CD4-positive, alpha-beta T cell treated with Interleukin-4 for 1 hour (primary cell): ENCODE results near the gene VPS26A.

Source experiments
- DNase-seq, 2 donors: peaks; one replicate each; pipeline ENCODE4 v3.0.0-alpha.2; 2020 to 2022

The VPS26A gene

DNA sequence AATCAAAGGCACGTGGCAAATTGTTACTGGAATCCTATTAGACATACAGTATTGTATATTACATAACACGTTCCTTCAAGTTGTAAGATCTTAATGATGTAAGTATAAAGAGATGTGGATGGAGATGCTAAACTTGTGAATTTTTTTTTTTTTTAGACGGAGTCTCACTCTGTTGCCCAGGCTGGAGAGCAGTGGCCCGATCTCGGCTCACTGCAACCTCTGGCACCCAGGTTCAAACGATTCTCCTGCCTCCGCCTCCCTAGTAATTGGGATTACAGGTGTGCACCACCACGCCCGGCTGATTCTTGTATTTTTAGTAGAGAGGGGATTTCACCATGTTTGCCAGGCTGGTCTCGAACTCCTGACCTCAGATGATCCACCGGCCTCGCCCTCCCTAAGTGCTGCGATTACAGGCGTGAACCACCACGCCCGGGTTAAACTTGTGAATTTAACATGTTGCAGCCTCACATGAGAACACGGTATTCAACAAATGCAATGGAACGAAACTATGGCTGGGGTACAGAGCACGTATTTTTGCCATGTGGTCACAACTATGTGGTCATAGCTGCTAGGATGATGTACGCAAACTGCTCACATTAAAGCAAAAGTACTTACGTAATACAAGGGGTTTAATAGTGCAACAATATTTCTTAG, 55.2 kb downstream of the VPS26A start:
- DNase-seq, result peak in 1 of 2 donors; percentile 56

- peak; percentile 93 for DNase-seq
Observed at GRCh38 chr10:69179743-69180524, 56.0 kb downstream of the VPS26A start, which contains the start of gene SUPV3L1. Gene SUPV3L1 (plus strand): TSS chr10:69180234. CDS start chr10:69180292, 58 bp downstream.

DNA sequence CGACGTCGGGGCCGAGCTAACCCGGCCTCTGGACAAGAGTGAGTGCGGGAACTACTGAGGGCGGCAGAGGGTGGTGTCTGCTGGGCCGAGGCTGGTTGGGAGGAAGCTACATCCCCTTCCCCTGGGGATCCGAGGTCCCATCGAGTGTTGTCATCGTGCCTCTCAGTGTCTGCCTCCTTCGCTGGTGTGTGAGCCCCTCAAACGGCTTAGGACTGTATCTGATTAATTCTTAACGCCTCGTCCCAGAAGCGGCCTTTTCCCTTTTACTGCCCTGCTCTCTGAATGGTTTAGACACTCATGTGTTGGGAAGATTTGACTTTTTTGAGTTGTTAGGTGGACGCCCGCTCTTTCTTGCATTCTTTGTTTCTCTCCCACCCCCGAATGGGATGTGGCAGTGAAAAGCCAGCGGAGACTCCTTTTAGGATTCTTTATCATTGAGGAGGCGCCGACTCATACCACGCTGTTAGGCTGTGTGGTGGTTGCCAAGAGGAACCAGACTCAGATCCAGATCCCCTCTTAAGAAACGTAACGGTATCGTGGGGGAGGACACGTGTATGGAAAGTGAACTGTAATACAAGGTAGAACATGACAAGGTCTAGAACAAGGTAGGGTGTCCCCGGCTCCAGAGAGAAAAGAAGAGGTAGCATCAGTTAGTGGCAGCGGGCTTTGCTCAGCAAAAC, 56.7 kb downstream of the VPS26A start:
- peak in 1 of 2 donors; percentile 18 for DNase-seq

DNA sequence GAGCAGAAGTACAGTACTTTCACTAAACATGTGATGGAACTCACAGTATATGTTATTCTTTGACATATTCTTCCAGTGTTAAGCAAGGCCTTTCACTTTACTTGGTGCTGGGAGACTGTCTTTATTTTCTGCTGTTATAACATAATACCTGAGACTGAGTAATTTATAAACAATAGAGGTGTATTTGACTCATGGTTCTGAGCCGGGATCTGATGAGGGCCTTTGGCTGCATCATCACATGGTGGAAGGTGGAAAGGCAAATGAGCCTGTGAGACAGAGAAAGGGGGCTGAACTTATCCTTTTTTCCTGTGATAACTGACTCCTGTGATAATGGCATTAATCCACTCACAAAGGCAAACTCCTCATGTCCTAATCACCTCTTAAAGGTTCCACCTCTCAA, 57.5 kb downstream of the VPS26A start:
- no peak for DNase-seq

DNA sequence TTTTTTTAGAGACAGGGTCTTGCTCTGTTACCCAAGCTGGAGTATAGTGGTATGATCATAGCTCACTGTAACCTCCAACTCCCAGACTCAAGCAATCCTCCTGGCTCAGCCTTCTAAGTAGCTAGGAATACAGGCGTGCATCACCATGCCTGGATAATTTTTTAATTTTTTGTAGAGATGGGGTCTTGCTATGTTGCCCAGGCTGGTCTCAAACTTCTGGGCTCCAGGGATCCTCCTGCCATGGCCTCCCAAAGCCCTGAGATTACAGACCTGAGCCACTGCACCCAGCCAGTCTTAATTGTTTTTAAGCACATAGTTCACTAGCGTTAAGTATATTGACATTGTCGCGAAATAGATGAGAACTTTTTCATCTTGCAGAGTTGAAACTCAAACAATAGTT, 58.0 kb downstream of the VPS26A start:
- DNase-seq, result no peak

DNA sequence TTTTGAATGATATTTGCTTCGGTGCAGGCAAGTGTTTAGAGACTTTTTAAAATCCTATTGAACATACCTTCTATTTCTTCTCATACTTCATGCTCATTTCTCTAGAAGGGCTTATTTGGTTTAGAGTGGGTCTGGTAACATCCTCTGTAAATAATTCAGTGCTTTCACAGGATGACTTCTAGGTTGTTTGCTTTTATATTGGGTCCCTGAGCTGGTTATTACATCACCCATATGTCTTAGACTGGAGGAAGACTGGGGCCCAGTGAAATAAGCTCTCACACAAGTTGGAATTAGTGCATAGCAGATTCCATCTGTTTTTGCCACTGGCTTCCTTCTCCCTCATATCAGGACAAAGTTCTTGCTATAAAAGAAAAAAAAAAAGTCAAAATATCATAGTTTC, 62.5 kb downstream of the VPS26A start:
- DNase-seq, result no peak

GRCh38 chr10:69201045-69201444, 77.1 kb downstream of the VPS26A start:
- DNase-seq, result no peak

- DNase-seq, result peak in 1 of 2 donors; percentile 43
Observed at GRCh38 chr10:69202332-69202731, 78.4 kb downstream of the VPS26A start.

GRCh38 chr10:69208761-69209160, 84.8 kb downstream of the VPS26A start:
- DNase-seq, result no peak

GRCh38 chr10:69209787-69210484, 86.0 kb downstream of the VPS26A start:
- no peak for DNase-seq

DNA sequence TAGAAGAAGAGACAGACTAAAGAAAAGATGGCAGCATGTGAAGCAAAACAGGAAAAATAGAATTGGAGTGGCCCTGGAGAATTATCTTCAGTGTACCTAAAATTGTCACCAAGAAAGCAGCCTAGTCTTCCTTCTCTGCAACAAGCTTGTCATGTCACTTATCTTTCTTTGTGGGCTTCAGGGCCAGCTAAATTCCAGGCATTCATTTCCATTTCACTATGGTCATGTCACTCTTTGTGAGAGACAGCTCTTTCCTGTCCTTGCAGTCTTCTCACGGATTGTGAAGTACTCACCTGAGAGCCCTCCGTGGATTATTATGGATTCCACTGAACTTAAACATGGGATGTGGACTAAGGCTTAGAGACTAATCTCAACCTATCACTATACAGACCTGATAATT, 87.1 kb downstream of the VPS26A start:
- DNase-seq, result no peak

- DNase-seq, result no peak
Observed at GRCh38 chr10:69211524-69211923, 87.5 kb downstream of the VPS26A start.

DNA sequence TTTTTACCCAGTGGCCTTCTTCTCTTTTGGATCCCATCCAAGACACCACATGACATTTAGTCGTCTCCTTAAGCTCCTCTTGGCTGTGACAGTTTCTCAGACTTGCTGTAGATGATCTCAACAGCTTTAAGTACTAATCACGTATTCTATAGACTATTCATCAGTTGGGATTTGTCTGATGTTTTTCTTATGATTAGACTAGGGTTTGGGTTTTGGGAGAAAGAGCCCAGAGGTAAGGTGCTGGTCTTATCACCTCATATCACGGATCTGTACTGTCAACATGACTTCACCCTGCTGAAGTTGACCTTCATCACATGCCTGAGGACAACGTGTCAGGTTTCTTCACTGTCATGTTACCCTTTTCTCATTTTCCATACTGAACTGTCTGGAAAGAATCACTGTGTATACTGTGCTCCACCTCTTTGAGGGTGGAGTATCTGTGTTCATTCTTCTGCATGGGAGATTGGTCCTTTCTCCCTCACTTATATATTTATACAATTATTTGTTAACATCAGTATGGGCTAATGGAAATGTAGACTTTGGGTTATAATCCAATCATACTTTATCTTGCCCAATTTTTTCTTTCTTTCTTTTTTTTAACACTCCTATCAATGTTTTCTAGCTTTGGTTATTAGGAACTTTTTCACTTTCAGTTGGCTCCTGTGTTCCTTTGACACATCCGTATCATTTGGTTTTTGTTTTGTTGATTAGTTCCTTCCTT, 89.8 kb downstream of the VPS26A start:
- no peak for DNase-seq

DNA sequence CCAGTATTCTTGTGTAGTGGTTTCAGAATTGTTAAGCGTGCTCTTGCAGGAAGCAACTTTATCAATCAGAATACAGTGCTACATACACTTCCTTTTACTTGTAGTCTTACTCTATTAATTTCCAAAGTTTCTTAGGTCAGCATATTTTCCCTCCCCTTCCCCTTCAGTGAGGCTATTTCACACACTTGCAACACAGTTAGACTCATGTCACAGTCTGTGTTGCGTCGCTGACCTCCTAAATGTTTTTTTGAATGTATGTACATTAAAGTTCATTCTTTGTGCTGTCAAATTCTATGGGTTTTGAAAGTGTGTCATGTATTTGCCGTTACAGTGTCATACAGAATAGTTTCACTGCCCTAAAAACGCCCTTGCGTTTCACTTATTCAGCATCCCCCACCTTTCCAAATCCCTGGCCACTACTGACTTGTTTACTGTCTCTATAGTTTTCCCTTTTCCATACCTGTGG, 90.7 kb downstream of the VPS26A start:
- no peak for DNase-seq

GRCh38 chr10:69215405-69216171, 91.6 kb downstream of the VPS26A start:
- peak in 1 of 2 donors; percentile 34 for DNase-seq

GRCh38 chr10:69216577-69217118, 92.7 kb downstream of the VPS26A start:
- DNase-seq, result no peak

DNA sequence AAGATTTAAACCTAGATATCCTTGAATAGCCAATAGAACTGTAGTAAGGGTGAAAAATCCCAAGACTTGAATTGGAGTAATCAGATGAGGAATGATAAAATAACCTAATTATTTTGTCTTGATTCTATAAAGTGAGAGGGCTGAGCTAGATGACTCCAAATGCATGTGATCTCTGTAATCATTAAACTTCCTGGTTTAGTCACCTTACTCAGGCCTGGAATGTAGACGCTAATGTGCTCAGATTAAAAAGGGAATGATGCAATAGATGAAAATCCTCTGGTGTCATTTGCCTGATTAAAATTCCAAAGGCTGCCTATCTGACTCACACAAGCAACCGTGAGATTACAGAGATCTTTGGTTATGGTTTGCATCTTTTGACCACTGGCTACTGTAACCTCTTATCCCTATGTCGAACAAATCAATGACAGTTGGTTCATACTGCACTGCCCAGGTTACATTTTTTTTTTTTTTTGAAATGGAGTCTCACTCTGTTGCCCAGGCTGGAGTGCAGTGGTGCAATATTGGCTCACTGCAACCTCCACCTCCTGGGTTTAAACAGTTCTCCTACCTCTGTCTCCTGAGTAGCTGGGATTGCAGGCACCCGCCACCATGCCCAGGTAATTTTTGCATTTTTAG, 93.3 kb downstream of the VPS26A start:
- no peak for DNase-seq

GRCh38 chr10:69218831-69219230, 94.9 kb downstream of the VPS26A start:
- DNase-seq, result no peak

DNA sequence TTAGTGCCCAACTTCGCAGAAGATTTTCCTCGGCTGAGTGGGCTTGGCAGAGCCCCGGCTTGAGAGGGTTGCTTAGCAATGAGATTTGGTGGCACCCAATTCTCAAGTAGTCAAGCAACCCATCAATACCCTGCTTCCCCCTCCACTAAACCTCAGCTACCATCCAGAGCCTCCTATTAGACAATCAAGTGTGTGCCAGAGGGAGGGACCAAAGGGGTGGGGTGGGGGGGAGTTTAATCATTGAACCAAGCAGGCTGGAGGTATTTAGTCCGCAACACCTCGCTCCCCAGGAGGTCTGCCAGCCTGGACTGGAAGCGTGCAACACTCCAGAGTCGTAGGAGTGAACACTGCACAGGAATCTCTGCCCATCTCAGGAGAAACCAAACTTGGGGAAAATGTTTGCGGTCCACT, 96.1 kb downstream of the VPS26A start, which contains the start of gene HKDC1:
TSS of gene HKDC1 (plus strand) at position 292 of the 411 bp plus-strand sequence. CDS start at position 396, 104 bp downstream.
- no peak for DNase-seq

DNA sequence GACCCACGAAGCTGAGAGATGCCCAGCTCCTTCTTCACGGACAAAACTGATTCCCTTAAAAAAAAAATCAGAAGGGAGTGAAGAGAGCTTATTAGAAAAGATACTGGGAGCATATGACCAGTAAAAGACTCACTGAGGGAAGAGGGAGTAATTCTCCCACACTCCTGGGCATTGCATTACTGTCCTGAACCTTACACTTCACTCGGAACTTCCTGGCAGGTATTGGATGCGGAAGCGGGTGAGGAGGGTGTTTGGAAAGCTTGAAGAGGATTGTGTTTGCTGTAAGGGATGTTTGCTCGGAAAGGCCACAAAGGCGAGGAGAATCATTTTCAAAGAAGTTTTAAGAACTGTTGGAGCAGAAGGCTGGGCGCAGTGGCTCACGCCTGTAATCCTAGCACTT, 96.5 kb downstream of the VPS26A start:
- no peak for DNase-seq
